B cell (primary cell): ENCODE data around the gene BCL6B. TPM values are rescaled to one million over a fixed set of nuclear protein-coding genes. Genes with fewer than 3 reads are reported as not detected.

ENCODE experiments used
- ATAC-seq: fragments of 200-7000 bp; cut with Tn5 transposase; one replicate; pipeline ENCODE4 v1.10.0; 2021; ENCODE audit warnings: low read depth, mild to moderate bottlenecking, moderate number of reproducible peaks, moderate library complexity
- CTCF ChIA-PET: fragments of 350-600 bp; sonication (Branson Sonifier 250); formaldehyde crosslinking; loops from one replicate; lab custom pipeline; 2021; ENCODE audit warnings: antibody characterized with exemption, inconsistent platforms; lab: Charles Lee
- POLR2A ChIA-PET: fragments of 350-600 bp; sonication (Branson Sonifier 250); formaldehyde crosslinking; loops from one replicate; lab custom pipeline; 2021; ENCODE audit warnings: antibody characterized with exemption; lab: Charles Lee
- DNase-seq: peaks from one replicate; pipeline ENCODE4 v3.0.0; 2013
- H2AFZ ChIP-seq: 2 replicates; pipeline ENCODE4 v1.6.1; 2012; ENCODE audit warnings: mild to moderate bottlenecking, low read depth, low read length; ENCODE audit not compliant: insufficient read depth, poor library complexity, severe bottlenecking
- H3K27ac ChIP-seq, 2 donors: 1 replicate in 1 of 2; 2 replicates in 1 of 2; pipeline ENCODE4 v1.5.1; 2012 to 2013; ENCODE audit warnings: low read length in 2 of 2, mild to moderate bottlenecking in 2 of 2, moderate library complexity in 1 of 2
- H3K27me3 ChIP-seq, 4 experiments: fragments of 200-600 bp in 1 of 4; sonication (generic) in 1 of 4; replicated peaks in 1 of 4; 1 replicate in 2 of 4; 2 replicates in 2 of 4; pipeline versions ENCODE4 v1.6.1 to v1.7.0; 2013 to 2016; ENCODE audit warnings: low read length in 3 of 4, mild to moderate bottlenecking in 2 of 4, mixed read lengths in 1 of 4, moderate library complexity in 1 of 4; ENCODE audit not compliant: insufficient read depth in 4 of 4, control insufficient read depth in 3 of 4; ENCODE audit errors: control extremely low read depth in 1 of 4
- H3K36me3 ChIP-seq, 2 experiments: replicated peaks in 1 of 2; 1 replicate in 1 of 2; 2 replicates in 1 of 2; pipeline versions ENCODE4 v1.6.1 to v1.7.1; 2013; ENCODE audit warnings: low read length in 1 of 2; ENCODE audit not compliant: insufficient read depth in 2 of 2, control insufficient read depth in 1 of 2; ENCODE audit errors: control extremely low read depth in 1 of 2, extremely low read depth in 1 of 2
- H3K4me1 ChIP-seq, 2 donors: fragments of 200-600 bp in 1 of 2; sonication (generic) in 1 of 2; 1 replicate in 1 of 2; 2 replicates in 1 of 2; pipeline versions ENCODE4 v1.5.1 to v1.6.1; 2013 to 2017; ENCODE audit warnings: low read length in 2 of 2; ENCODE audit not compliant: control insufficient read depth in 2 of 2, insufficient read depth in 2 of 2
- H3K4me2 ChIP-seq: replicated peaks from 2 replicates; pipeline ENCODE3; 2012; ENCODE audit warnings: mild to moderate bottlenecking, low read depth, low read length; ENCODE audit not compliant: poor library complexity, severe bottlenecking
- H3K4me3 ChIP-seq, 5 experiments: fragments of 200-600 bp in 1 of 5; sonication (generic) in 1 of 5; 1 replicate in 3 of 5; 2 replicates in 2 of 5; pipeline versions ENCODE4 v1.5.1 to v1.7.0; 2011 to 2016; ENCODE audit warnings: low read length in 4 of 5, mild to moderate bottlenecking in 4 of 5, low read depth in 2 of 5, control low read depth in 1 of 5, moderate library complexity in 1 of 5; ENCODE audit not compliant: insufficient read depth in 1 of 5; ENCODE audit errors: control extremely low read depth in 1 of 5, extremely low read depth in 1 of 5
- H3K79me2 ChIP-seq: fragments of 200-600 bp; sonication (generic); one replicate; pipeline ENCODE4 v1.6.0; 2016; ENCODE audit warnings: low read length; ENCODE audit not compliant: control insufficient read depth, insufficient read depth
- H3K9ac ChIP-seq: fragments of 200-600 bp; sonication (generic); 2 replicates; pipeline ENCODE4 v1.6.1; 2017; ENCODE audit warnings: mild to moderate bottlenecking, low read length, moderate library complexity
- H3K9me3 ChIP-seq, 3 donors: one replicate each; pipeline versions ENCODE4 v1.6.1 to v1.7.1; 2013; ENCODE audit warnings: low read length in 2 of 3; ENCODE audit not compliant: control insufficient read depth in 2 of 3, insufficient read depth in 1 of 3; ENCODE audit errors: control extremely low read depth in 1 of 3
- H4K20me1 ChIP-seq: 2 replicates; pipeline ENCODE4 v1.6.0; 2012; ENCODE audit warnings: mild to moderate bottlenecking, low read length; ENCODE audit not compliant: insufficient read depth, control insufficient read depth, poor library complexity, severe bottlenecking
- H3K27ac Mint-ChIP-seq: one replicate; pipeline ENCODE4 v1.8.0; 2021; ENCODE audit warnings: mixed read lengths
- H3K27me3 Mint-ChIP-seq: one replicate; pipeline ENCODE4 v1.8.0; 2021; ENCODE audit warnings: mixed read lengths
- H3K4me1 Mint-ChIP-seq: one replicate; pipeline ENCODE4 v1.8.0; 2021; ENCODE audit warnings: mixed read lengths
- H3K4me3 Mint-ChIP-seq: one replicate; pipeline ENCODE4 v1.8.0; 2021; ENCODE audit warnings: mixed read lengths
- H3K9me3 Mint-ChIP-seq: one replicate; pipeline ENCODE4 v1.8.0; 2022; ENCODE audit warnings: mixed read lengths; ENCODE audit not compliant: insufficient read depth
- EZH2 ChIP-seq: IDR thresholded peaks from 2 replicates; pipeline ENCODE4 v1.6.1; 2012; ENCODE audit warnings: borderline replicate concordance, low read depth, mild to moderate bottlenecking, moderate library complexity, low read length; ENCODE audit not compliant: insufficient read depth, poor library complexity, severe bottlenecking
- WGBS: methylation state at CpG from one replicate; pipeline ENCODE4 v1.1.5; 2013; ENCODE audit warnings: missing lambda C conversion rate; ENCODE audit not compliant: insufficient coverage; 5-methylcytosine and 5-hydroxymethylcytosine counted together
- intact Hi-C: fragments of 100-400 bp; cut with micrococcal nuclease; formaldehyde crosslinking; loops from one replicate; pipeline ENCODE4 v1.10.0; 2022
- polyA plus RNA-seq: library from polyadenylated mRNA; depleted of rRNA; stranded (reverse); fragments of >200 nt; gene quantifications from 2 replicates; pipeline ENCODE4 v1.2.3, GENCODE V29; 2012
- total RNA-seq, 2 donors: library from RNA; stranded (reverse); fragments of 120-200 nt in 1 of 2; gene quantifications; 1 replicate in 1 of 2; 2 replicates in 1 of 2; pipeline versions ENCODE4 v1.2.3 to v1.2.4, GENCODE V29; 2013 to 2022
- TF ChIP-seq, protein P1 (sequence below): fragments of 200-600 bp; IDR thresholded peaks from one replicate; pipeline ENCODE4 v1.8.0; 2022; ENCODE audit warnings: antibody characterized with exemption, mild to moderate bottlenecking

Gene BCL6B
- total and polyA plus RNA-seq, 2 donors (not counting 1 experiment from before 2014, with no cell fraction given) = 0.25 to 0.34 TPM

DNA sequence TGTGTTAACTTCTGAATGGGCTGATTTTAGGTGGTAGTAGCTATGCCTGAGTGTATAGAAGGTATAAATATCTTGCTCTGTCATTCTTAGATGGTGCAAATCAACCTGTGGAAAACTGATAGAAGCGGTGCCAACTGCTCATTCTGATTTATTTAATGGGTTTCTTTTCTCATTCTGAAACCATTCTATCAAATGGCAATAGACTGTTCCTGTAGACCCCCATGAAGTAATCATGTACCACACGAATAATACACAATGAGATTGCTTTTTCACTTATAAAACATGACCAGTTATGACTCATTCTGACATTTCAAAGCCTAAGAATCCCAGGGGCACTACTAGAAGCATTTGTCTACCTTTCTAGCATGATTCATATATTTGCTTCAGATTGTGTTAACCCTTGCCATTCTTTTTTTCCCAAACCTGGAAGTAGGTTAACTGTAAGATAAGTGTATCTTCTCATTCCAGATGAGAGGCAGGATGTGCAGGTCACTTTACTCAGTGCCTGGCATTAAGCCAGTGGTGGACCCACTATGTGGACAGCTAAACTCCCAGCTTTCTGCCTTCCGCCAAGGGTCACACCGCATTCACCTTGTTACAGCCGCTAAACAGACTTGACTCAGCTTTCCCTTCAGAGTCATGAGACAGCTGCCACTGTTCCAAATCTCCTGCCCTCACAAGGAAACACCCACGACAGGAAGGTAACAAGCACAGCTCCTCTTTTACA is 37.5 kb downstream of the BCL6B start:
- Mint-ChIP-seq H3K4me1 (no peaks in the 10 kb centered on the region), H3K27ac (peak overlapping the region; percentile 56), H3K27me3 (peaks cover 27% of the 10 kb centered on the region), H3K9me3 (no peaks in the 10 kb centered on the region), H3K4me3 (no peak overlapping the region)
- Histone ChIP-seq H3K4me3 (no peak overlapping the region), H3K27me3 (peaks cover 0 to 10% (median 3%) of the 10 kb centered on the region in 4 experiments), H3K36me3 (no peaks in the 10 kb centered on the region), H3K79me2 (no peaks in the 10 kb centered on the region), H3K27ac (no peak overlapping the region), H3K9ac (no peak overlapping the region), H4K20me1 (no peaks in the 10 kb centered on the region), H3K4me1 (no peaks in the 10 kb centered on the region), H3K4me2 (no peak overlapping the region), H3K9me3 (no peaks in the 10 kb centered on the region), H2AFZ (no peak overlapping the region)
- CTCF ChIA-PET = interaction anchor here (0.6 to 1.2 kb wide), 2 partner anchors 8 to 28 kb away, joined by 3 to 4 read pairs; no protein-coding TSS in a partner anchor
- POLR2A ChIA-PET = interaction anchor here (0.6 to 1.2 kb wide), 2 partner anchors 9 to 48 kb away, joined by 5 to 10 read pairs; no protein-coding TSS in a partner anchor
- WGBS = 64% methylated on average over 5 of the region's 6 CpGs
- DNase-seq (no peak), ATAC-seq (no peak)
- intact Hi-C loops = no loop called here
- no peak for TF ChIP-seq EZH2
- TF ChIP-seq, protein P1, sequence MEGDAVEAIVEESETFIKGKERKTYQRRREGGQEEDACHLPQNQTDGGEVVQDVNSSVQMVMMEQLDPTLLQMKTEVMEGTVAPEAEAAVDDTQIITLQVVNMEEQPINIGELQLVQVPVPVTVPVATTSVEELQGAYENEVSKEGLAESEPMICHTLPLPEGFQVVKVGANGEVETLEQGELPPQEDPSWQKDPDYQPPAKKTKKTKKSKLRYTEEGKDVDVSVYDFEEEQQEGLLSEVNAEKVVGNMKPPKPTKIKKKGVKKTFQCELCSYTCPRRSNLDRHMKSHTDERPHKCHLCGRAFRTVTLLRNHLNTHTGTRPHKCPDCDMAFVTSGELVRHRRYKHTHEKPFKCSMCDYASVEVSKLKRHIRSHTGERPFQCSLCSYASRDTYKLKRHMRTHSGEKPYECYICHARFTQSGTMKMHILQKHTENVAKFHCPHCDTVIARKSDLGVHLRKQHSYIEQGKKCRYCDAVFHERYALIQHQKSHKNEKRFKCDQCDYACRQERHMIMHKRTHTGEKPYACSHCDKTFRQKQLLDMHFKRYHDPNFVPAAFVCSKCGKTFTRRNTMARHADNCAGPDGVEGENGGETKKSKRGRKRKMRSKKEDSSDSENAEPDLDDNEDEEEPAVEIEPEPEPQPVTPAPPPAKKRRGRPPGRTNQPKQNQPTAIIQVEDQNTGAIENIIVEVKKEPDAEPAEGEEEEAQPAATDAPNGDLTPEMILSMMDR = no peak

DNA sequence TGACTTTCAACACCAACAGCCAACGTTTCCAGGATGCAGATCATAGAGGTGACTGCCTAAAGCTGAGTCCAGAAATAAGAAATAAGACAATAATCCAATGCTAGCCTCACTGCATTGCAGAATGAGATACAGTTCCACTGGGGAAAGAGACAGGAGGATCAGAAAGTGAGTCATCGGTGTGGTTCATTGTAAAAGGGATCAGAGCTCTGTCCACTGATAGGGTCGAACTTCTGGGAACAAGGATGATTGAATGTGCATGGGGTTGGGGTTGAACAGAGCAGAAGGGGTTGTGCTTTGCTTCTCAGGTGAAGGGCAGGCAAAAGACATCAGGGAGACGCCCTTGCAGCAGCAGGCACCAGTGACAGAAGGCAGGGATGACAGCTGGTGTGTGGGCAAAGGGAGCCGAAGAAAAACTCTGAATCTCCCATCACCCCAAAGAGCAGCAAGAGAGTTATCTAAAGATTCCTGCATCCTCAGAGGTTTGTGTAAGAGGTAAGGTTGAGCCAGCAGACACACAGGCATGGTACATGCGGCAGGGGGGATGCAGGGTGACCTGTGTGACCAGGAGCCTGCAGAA is 40.8 kb downstream of the BCL6B start:
- peaks cover 0 to 10% (median 3%) of the 10 kb centered on the region in 4 experiments for H3K27me3 ChIP-seq
- CTCF ChIA-PET = interaction anchor here (2.0 kb wide), 1 partner anchor 11 kb away, joined by 7 read pairs; no protein-coding TSS in a partner anchor

More for the DNA sequence above, 40.8 kb downstream of the BCL6B start:
- POLR2A ChIA-PET = interaction anchor here (0.8 kb wide), 1 partner anchor 28 kb away, joined by 3 read pairs; the partner anchor contains the start of gene SLC16A13
- Histone ChIP-seq H4K20me1 (no peaks in the 10 kb centered on the region), H3K4me3 (no peak overlapping the region), H2AFZ (no peak overlapping the region), H3K4me2 (no peak overlapping the region), H3K4me1 (no peaks in the 10 kb centered on the region), H3K9me3 (peaks cover 0 to 15% (median 9%) of the 10 kb centered on the region in 3 donors), H3K79me2 (no peaks in the 10 kb centered on the region), H3K36me3 (no peaks in the 10 kb centered on the region), H3K9ac (no peak overlapping the region), H3K27ac (no peak overlapping the region)
- H3K27me3 Mint-ChIP-seq = peaks cover 31% of the 10 kb centered on the region
- WGBS = 76% methylated on average over 3 of the region's 6 CpGs
- H3K27ac Mint-ChIP-seq = no peak overlapping the region
- H3K9me3 Mint-ChIP-seq = peaks cover 11% of the 10 kb centered on the region
- no peak for TF ChIP-seq EZH2
- TF ChIP-seq, protein P1 = no peak
- intact Hi-C loops = no loop called here
- H3K4me1 Mint-ChIP-seq = no peaks in the 10 kb centered on the region
- ATAC-seq = no peak
- DNase-seq = no peak
- no peak overlapping the region for H3K4me3 Mint-ChIP-seq
